Fibroblast of lung (primary cell): ENCODE measurements around the gene CSRP1. TPM values are rescaled to one million over a fixed set of nuclear protein-coding genes. Genes with fewer than 3 reads are reported as not detected.

ENCODE experiments used
- DNase-seq, 2 donors: peaks; one replicate each; pipeline versions ENCODE4 v3.0.0 to v3.0.0-alpha.2; 2010; ENCODE audit warnings: low read depth in 2 of 2
- H2AFZ ChIP-seq: 2 replicates; pipeline ENCODE4 v1.5.1; 2012; ENCODE audit warnings: low read length, control low read depth, inconsistent platforms
- H3K27ac ChIP-seq: 2 replicates; pipeline ENCODE4 v1.5.1; 2011; ENCODE audit warnings: low read length, control low read depth; ENCODE audit not compliant: insufficient read depth
- H3K27me3 ChIP-seq: 2 replicates; pipeline ENCODE4 v1.5.1; 2011; ENCODE audit warnings: mild to moderate bottlenecking, low read length; ENCODE audit not compliant: control insufficient read depth, insufficient read depth
- H3K36me3 ChIP-seq: 2 replicates; pipeline ENCODE4 v1.5.1; 2011; ENCODE audit warnings: low read length; ENCODE audit not compliant: control insufficient read depth, insufficient read depth
- H3K4me1 ChIP-seq: 2 replicates; pipeline ENCODE4 v1.5.1; 2011; ENCODE audit warnings: low read length; ENCODE audit not compliant: control insufficient read depth, insufficient read depth; ENCODE audit errors: extremely low read depth
- H3K4me2 ChIP-seq: 2 replicates; pipeline ENCODE4 v1.5.1; 2011; ENCODE audit warnings: low read length, control low read depth; ENCODE audit not compliant: insufficient read depth; ENCODE audit errors: extremely low read depth
- H3K4me3 ChIP-seq, 4 experiments: fragments of 200-600 bp in 1 of 4; sonication (generic) in 1 of 4; replicated peaks in 1 of 4; 2 replicates each; pipeline ENCODE4 v1.5.1; 2011 to 2016; ENCODE audit warnings: low read length in 4 of 4, low read depth in 3 of 4, mild to moderate bottlenecking in 3 of 4, control low read depth in 2 of 4, inconsistent platforms in 1 of 4, mixed read lengths in 1 of 4; ENCODE audit not compliant: insufficient read depth in 1 of 4; ENCODE audit errors: control extremely low read depth in 1 of 4
- H3K79me2 ChIP-seq: 2 replicates; pipeline ENCODE4 v1.5.1; 2012; ENCODE audit warnings: mild to moderate bottlenecking, low read length, inconsistent platforms; ENCODE audit not compliant: control insufficient read depth, insufficient read depth
- H3K9ac ChIP-seq: 2 replicates; pipeline ENCODE4 v1.5.1; 2011; ENCODE audit warnings: mild to moderate bottlenecking, low read length, control low read depth; ENCODE audit not compliant: insufficient read depth
- H3K9me3 ChIP-seq: 2 replicates; pipeline ENCODE4 v1.5.1; 2012; ENCODE audit warnings: low read depth, low read length; ENCODE audit not compliant: control insufficient read depth, insufficient read depth
- H4K20me1 ChIP-seq: 2 replicates; pipeline ENCODE4 v1.5.1; 2011; ENCODE audit warnings: low read length; ENCODE audit not compliant: control insufficient read depth, insufficient read depth; ENCODE audit errors: extremely low read depth
- CTCF ChIP-seq, 2 donors: IDR thresholded peaks in 1 of 2; conservative IDR thresholded peaks in 1 of 2; 1 replicate in 1 of 2; 2 replicates in 1 of 2; pipeline ENCODE4 v1.5.1; 2011 to 2012; ENCODE audit warnings: low read length in 2 of 2, control low read depth in 1 of 2, inconsistent platforms in 1 of 2, low read depth in 1 of 2, mild to moderate bottlenecking in 1 of 2
- EZH2 ChIP-seq: IDR thresholded peaks from 2 replicates; pipeline ENCODE4 v1.5.1; 2012; ENCODE audit warnings: low read length, control low read depth, mild to moderate bottlenecking; ENCODE audit errors: missing control alignments
- polyA plus RNA-seq, 2 donors: library from polyadenylated mRNA; depleted of rRNA in 1 of 2; stranded (reverse) in 1 of 2; unstranded in 1 of 2; fragments of >200 nt; gene quantifications; 2 replicates each; pipeline ENCODE4 v1.2.1, GENCODE V29; 2011 to 2012; ENCODE audit warnings: missing spikeins in 1 of 2
- total RNA-seq: library from RNA; depleted of rRNA; stranded (reverse); fragments of >200 nt; gene quantifications from 2 replicates; pipeline ENCODE4 v1.2.1, GENCODE V29; 2014

The CSRP1 gene
- total and polyA plus RNA-seq, 2 donors (not counting 1 experiment from before 2014, with no cell fraction given) = 195 to 1,081 TPM

GRCh38 chr1:201444792-201445191 is 62.1 kb downstream of the CSRP1 start:
- no peak overlapping the region for H2AFZ ChIP-seq
- DNase-seq = peak; percentile 8 to 68
- H3K4me2 ChIP-seq = no peak overlapping the region

GRCh38 chr1:201443747-201444146 is 63.2 kb downstream of the CSRP1 start:
- Histone ChIP-seq H3K79me2 (no peaks in the 10 kb centered on the region), H3K4me3 (no peak overlapping the region), H4K20me1 (no peaks in the 10 kb centered on the region), H3K27me3 (peaks cover 4% of the 10 kb centered on the region), H3K4me2 (no peak overlapping the region), H3K4me1 (no peaks in the 10 kb centered on the region), H3K9me3 (no peaks in the 10 kb centered on the region), H3K27ac (no peak overlapping the region), H3K9ac (no peak overlapping the region), H2AFZ (no peak overlapping the region), H3K36me3 (no peaks in the 10 kb centered on the region)
- no peak for DNase-seq
- TF ChIP-seq CTCF (conservative IDR thresholded peaks at IDR 0.05 in 1 of 2, IDR thresholded peaks at IDR 0.05 in 1 of 2; ENCODE audit: low read depth in 1 of 2, low read length in 2 of 2) = no peak
- TF ChIP-seq EZH2 = no peak

More at GRCh38 chr1:201444792-201445191, 62.1 kb downstream of the CSRP1 start:
- Histone ChIP-seq H3K36me3 (no peaks in the 10 kb centered on the region), H3K27me3 (peaks cover 4% of the 10 kb centered on the region), H3K4me1 (no peaks in the 10 kb centered on the region), H3K4me3 (no peak overlapping the region), H3K27ac (no peak overlapping the region), H3K79me2 (no peaks in the 10 kb centered on the region), H3K9ac (no peak overlapping the region), H4K20me1 (no peaks in the 10 kb centered on the region), H3K9me3 (no peaks in the 10 kb centered on the region)
- TF ChIP-seq CTCF (conservative IDR thresholded peaks at IDR 0.05 in 1 of 2, IDR thresholded peaks at IDR 0.05 in 1 of 2; ENCODE audit: low read depth in 1 of 2, low read length in 2 of 2) (no peak), EZH2 (no peak)

- Histone ChIP-seq H3K79me2 (no peaks in the 10 kb centered on the region), H4K20me1 (no peaks in the 10 kb centered on the region), H3K9me3 (no peaks in the 10 kb centered on the region), H2AFZ (no peak overlapping the region), H3K36me3 (no peaks in the 10 kb centered on the region), H3K4me2 (no peak overlapping the region), H3K27me3 (no peaks in the 10 kb centered on the region), H3K9ac (no peak overlapping the region), H3K4me1 (no peaks in the 10 kb centered on the region), H3K27ac (no peak overlapping the region), H3K4me3 (no peak overlapping the region)
- TF ChIP-seq EZH2 (no peak), CTCF (conservative IDR thresholded peaks at IDR 0.05 in 1 of 2, IDR thresholded peaks at IDR 0.05 in 1 of 2; ENCODE audit: low read depth in 1 of 2, low read length in 2 of 2) (no peak)
- DNase-seq = no peak
These were observed 70.0 kb downstream of the CSRP1 start for GRCh38 chr1:201436969-201437368.
